GM19467 (cell line): ENCODE measurements around the gene PTBP3.

Source experiments
- ATAC-seq: cut with Tn5 transposase; IDR thresholded peaks from one replicate; pipeline ENCODE4 v1.9.1; 2021; ENCODE audit warnings: mild to moderate bottlenecking, moderate library complexity; ENCODE audit not compliant: unreplicated experiment

Gene PTBP3

GRCh38 chr9:112361601-112362000 is 28.2 kb upstream of the PTBP3 start:
- ATAC-seq: no peak

DNA sequence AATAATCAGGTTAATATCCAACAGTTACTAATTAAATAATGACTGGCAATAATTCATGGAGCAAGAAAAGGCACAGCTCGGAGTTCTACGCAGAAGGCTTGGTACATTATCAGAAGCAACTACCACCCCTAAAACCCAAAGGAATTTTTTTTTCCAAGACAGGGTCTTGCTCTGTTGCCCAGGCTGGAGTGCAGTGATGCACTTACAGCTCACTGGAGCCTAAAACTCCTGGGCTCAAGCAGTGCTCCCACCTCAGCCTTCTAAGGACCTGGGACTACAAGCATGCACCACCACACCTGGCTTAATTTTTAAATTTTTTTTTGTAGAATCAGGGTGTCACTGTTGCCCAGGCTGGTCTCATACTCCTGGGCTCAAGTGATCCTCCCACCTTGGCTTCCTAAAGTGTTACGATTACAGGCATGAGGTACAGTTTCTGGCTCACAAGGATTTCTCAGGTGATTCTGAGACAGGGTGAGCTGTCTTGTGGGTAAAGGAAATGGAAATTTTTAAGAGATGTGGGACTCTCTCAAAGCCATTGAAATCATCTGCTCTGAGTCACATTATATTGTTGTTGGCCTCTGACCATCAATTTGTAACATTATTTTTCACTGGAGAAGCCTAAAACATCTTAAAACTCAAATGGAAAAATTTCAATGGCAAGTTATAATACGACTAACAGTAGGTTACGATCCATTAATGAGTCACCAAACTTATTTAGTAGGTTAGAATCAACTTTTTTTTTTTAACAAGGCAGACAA is 26.8 kb upstream of the PTBP3 start:
- ATAC-seq: no peak

DNA sequence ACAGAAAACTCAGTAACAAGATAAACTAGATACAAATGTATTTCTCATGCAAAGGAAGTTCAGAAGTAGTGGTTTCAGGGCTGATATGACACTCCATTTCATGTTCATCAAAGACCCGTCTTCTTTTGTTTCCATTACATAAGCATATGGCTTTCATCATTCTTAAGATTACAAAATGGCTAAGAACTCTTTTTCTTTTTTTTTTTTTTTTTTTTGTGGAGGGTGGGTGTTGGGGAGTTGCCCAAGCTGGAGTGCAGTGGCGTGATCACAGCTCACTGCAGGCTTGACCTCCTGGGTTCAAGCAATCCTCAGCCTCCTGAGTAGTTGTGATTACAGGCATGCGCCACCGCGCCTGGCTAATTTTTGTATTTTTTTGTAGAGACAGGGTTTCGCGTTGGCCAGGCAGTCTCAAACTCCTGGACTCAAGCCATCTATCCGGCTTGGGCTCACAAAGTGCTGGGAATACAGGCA is 22.0 kb upstream of the PTBP3 start:
- ATAC-seq: no peak

DNA sequence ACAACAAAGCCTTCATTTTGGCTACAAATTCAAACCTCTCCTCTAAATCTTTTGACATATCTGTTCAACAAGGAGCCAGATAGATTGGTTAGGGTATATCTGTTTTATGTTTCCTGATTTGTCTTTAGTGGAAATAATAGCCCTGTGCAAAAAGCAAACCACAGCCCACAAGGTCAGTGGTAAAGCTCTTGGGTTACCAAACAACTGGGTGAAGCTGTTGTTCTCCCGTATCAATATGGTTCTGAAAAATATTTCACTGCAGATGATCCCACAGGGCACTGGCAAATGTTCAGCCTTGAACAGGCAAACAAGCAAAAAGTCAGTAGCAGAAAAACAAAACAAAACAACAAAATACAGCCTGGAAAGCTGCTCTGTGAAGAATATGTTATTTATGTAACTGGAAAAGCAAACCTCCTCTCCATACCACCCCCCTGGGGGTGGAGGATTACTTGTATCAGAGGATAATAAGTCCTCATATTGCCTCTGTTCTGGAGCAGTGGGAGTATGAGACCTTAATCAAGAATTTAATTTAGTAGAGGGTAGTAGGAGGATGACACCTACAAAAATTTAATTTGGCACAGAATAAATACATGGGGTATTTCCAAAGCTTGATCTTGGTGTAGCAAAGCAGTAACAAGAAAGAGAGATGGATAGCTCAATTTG is 20.8 kb upstream of the PTBP3 start:
- ATAC-seq: no peak

DNA sequence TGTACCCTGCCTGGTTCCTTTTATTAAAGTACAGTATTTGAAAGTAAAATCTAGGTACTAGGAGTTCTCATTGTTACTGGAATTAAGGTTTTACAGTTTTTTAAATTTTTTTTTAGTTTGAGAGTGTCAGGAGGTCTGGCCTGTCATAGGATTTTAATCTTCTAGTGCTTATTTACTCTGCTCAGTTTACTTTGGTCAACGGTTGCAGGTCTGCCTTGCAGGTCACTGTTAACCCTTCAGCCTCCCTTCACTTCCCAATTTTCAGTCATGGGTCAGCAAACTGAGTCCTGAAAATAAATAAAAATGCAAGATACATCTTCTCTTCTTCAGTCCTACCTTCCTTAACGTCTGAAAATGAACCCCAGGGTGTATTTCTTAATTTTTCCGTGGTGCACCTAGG is 18.8 kb upstream of the PTBP3 start:
- no peak for ATAC-seq

- no peak for ATAC-seq
Measured at GRCh38 chr9:112351184-112351583, 17.8 kb upstream of the PTBP3 start.

GRCh38 chr9:112349008-112349333 is 15.6 kb upstream of the PTBP3 start:
- ATAC-seq: no peak

GRCh38 chr9:112348257-112349007 is 15.0 kb upstream of the PTBP3 start:
- no peak for ATAC-seq

- ATAC-seq: no peak
Measured at GRCh38 chr9:112341730-112342129, 8.3 kb upstream of the PTBP3 start.

GRCh38 chr9:112339886-112340285 is 6.5 kb upstream of the PTBP3 start:
- ATAC-seq: no peak

GRCh38 chr9:112338561-112338960 is 5.1 kb upstream of the PTBP3 start:
- ATAC-seq: no peak

GRCh38 chr9:112337547-112337946 is 4.1 kb upstream of the PTBP3 start:
- ATAC-seq: no peak

GRCh38 chr9:112334432-112334841 is 1.0 kb upstream of the PTBP3 start:
- ATAC-seq: no peak

- ATAC-seq: peak; percentile 65
Measured at GRCh38 chr9:112333639-112334431, 416 bp upstream of the PTBP3 start.

DNA sequence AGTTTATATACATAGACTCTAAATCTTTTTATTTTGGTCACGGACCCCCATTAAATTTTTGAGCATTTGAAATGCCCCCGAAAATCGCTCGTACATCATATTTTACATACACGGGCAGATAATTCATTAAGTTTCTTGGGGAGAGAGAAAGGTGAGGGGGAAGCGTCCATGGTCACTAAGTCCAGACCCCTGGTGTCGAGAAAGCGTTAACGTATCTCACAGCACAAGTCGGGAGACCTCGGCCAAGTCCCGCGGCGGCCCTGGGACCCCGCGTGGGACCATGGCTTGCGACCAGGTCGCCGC is 794 bp downstream of the PTBP3 start:
- no peak for ATAC-seq

- no peak for ATAC-seq
Measured at GRCh38 chr9:112332214-112332613, 1.2 kb downstream of the PTBP3 start.

DNA sequence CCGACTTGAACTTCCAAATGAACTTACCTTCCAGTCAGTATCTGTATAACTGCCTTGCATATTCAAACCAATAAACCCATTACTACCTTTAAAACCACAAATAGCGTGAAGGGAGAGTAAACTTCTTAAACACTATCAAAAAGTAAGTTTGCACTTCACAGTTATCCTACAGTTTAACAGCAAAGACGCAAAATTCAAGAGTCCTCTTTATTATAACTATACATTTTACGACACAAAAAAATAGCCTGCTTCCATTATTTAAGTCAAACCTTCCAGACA is 1.8 kb downstream of the PTBP3 start:
- no peak for ATAC-seq

DNA sequence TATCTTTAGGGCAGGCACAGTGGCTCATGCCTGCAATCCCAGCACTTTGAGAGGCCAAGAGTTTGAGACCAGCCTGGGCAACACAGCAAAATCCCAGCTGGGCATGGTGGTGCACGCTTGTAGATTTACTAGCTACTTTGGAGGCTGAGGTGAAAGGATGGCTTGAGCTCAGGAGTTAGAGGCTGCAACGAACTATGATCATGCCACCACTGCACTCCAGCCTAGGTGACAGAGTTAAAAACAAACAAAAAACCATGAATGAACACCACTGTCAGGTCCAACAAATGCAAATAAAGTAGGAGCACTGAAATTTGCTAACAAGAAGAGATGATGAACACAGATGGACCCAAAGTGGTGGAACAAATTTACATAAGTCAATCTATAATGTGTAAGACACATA is 4.9 kb downstream of the PTBP3 start:
- ATAC-seq: no peak

DNA sequence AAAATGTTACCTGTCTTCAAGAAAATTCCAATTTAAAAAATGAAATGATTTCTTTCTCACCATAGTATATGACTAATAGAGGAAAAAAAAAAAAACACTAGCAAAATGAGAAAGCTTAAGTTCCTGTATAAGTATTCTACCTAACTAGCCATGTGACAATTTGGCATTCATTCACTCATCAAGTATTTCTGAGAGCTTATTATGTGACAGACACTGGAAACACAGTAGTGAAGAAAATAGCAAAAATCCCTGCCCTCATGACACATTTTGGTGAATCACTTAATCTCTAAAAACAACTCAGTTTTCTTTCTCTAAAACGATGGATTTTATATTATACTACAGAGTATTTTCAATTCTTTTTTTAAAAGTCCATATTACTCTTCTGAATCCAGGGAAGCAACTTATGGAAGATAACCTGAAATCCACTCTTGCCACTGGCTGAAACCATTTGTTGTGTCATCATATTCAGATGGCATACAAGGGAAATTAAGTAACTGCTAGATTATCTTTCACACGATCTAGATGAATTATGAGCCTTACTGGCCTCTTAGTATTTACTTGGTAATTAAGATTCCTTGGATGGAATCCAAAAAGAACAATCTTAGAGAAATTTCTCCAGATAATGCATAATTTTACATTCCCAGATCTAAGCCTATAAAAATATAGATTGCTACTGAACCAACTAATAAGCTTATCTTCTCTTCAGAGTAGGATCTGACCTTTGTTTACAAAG is 5.5 kb downstream of the PTBP3 start:
- no peak for ATAC-seq

DNA sequence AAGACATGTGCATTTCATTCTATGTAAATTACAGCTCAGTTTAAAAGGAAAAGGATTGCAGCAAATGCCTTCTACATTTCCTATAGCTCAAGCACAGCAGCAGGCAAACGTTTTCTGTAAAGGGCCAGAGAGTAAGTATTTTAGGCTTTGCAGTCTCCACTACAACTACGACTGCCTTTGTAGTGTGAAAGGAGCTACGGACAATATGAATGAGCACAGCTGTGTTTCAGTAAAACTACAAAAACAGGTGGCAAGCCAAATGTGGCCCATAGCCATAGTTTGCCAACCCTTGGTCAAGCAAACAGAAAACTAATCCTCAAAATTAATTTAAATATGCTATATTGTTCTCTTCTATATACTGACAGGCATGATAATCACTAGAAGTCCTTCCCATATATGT is 7.2 kb downstream of the PTBP3 start:
- no peak for ATAC-seq

DNA sequence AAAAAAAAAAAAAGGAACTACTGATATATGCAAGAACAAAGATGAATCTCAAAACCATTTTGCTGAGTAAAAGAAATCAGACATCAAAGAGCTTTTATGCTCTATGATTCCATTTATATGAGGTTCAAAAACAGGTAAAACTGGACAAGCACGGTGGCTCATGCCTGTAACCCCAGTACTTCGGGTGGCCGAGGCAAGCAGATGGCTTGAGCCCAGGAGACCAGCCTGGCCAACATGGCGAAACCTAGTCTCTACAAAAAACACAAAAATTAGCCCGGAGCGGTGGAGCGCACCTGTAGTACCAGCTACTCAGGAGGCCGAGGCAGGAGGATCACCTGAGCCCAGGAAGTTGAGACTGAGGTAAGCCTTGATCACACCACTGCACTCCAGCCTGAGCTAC is 7.8 kb downstream of the PTBP3 start:
- ATAC-seq: no peak
